ENCODE data around the gene MET. TPM values are rescaled to one million over a fixed set of nuclear protein-coding genes. Genes with fewer than 3 reads are reported as not detected.
"Not testable (repeated sequence)": the region's sequence is repeated elsewhere in the genome, so short reads cannot be mapped to it uniquely, and the experiment has no call there.

Gene MET
- total RNA-seq, 1 donor from 2014 or later: 35.3 TPM

- DNase-seq (ENCODE audit: low read depth): no peak
These were observed 54.9 kb downstream of the MET start for GRCh38 chr7:116726713-116727431.

DNA sequence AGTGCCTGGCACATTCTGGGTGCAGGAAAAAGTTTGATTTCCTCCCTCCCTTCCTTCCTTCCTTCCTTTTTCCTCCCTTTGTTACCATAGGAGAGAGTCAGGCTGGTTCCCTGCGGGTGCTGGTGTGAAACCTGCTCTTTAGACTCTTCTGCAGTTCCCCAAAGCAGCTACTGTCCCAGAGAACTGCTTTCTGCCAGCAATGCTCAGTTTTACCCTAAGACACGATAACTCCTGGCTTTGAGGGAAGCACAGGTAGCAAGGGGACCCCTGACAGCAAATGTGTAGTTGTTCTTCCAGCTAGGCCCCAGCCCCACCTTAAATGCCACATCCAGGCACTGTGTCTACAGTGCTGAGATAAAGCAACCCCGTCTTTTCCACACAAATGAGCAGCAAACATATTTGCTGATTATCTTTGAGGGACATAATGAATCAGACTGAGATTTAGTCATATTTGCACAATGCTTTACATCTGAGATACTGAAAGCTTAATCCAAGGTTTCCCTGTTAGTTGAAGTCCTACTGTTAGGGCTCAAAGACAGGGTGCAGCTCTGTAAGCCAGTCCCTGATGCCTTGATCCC is 55.5 kb downstream of the MET start:
- no peak for DNase-seq (ENCODE audit: low read depth)

GRCh38 chr7:116728413-116728812 is 56.4 kb downstream of the MET start:
- no peak for DNase-seq (ENCODE audit: low read depth)

GRCh38 chr7:116730097-116731022 is 58.4 kb downstream of the MET start:
- DNase-seq (ENCODE audit: low read depth): no peak

- DNase-seq (ENCODE audit: low read depth): no peak
These were observed 59.0 kb downstream of the MET start for GRCh38 chr7:116731023-116731395.

GRCh38 chr7:116731445-116732335 is 59.7 kb downstream of the MET start:
- no peak for DNase-seq (ENCODE audit: low read depth)

GRCh38 chr7:116732788-116733694 is 61.0 kb downstream of the MET start:
- no peak for DNase-seq (ENCODE audit: low read depth)

DNA sequence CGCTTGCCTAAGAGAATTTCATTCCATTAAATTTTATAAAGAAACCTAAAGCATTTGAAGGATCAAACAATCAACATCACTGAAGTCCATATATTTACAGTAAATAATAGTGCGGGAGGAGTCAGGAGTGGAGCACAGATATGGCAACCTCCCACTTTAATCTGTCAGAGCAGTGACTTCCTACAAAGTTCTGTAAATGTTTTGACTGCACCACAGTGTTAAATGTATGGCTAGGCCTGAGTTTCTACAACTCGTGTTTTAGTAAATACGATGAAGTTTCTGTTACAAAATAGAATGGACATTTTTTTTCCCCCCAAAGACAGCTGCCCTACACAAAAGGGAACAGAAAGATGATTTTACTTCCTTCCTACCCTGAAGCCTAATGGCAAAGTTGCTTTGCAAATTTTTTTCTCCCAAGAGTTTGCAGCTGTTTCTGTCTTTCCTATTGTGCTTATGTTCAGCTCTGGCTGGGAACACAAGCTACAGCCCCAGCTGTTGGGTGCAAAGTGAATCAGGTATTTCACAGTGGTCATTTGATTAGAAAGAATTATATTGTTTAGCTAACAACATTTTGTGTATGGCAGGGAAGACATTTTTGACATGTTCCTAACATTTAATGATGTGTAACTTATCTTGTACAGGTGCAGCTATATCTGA is 62.1 kb downstream of the MET start:
- DNase-seq (ENCODE audit: low read depth): peak; percentile 94

DNA sequence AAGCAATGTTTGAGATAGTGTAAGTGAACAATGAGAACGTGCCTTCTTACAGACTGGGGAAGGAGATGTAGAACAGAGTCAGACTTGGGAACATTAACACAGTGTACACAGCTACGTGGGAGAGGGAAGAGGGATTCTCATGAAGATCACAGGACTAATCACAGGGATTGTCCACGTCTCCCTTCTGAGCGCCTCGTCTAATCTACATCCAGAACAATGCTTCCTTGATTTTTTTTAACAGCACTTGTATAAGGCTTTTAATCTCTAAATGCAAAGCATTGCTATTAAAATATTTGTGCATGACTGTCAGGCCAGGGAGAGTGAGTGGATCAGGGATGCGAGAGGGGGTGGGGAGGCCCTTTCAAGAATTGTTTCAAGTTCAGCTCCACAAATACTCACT is 62.7 kb downstream of the MET start:
- no peak for DNase-seq (ENCODE audit: low read depth)

DNA sequence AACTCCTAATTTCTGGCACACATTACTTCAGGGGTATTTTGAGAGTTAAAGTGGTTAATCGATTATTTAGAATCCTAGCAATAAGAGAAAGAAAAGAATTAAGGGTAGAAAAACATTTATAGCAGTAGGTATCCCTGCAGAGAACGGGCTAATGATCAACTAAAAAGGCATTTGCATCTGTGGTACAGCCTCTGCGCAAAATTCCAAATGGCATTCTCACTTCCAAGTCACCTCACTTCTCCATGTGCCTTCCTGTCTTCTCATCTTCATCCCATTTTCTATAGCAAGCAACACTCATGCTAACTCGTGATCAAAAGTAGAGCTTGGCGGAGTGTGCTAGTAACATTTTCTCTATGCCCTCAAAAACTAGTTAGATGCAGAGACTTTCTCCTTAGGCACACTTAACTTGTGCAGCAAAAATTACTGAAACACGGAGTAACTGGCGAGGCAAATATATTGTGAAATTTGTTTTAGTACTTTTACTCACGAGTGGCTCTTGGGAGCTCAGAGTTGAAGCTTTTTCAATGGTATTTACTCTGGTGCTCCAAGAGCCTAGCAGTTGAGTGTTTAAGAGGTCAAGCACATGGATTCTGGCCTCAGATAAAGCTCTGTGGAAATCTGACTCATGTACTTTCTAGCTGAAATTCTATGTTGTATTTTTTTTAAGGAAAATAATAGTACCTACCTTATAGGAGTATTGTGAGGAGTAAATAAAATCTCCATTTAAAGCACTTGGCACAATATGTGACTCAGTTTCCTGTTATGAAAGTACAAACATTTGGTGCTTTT is 65.1 kb downstream of the MET start:
- no peak for DNase-seq (ENCODE audit: low read depth)

DNA sequence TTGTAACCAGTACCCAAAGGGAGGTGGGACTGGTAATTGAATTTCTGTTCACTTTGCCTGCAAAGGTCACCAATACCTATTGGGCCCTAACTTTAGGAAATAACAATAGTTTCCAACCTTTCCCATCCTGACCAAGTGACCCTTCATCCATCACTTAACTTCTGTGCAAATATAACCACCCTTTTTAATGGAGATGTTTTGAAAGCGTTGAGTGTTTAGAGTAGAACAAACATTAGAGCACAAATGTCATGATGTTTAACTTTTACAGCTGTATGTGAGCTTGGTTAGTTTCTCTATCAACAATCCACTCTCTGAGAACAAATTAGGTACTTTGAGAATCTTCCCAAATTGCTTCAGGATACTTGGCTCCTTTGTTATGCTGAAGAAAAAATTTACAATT is 66.4 kb downstream of the MET start:
- no peak for DNase-seq (ENCODE audit: low read depth)

GRCh38 chr7:116739307-116739706 is 67.3 kb downstream of the MET start:
- DNase-seq (ENCODE audit: low read depth): no peak

DNA sequence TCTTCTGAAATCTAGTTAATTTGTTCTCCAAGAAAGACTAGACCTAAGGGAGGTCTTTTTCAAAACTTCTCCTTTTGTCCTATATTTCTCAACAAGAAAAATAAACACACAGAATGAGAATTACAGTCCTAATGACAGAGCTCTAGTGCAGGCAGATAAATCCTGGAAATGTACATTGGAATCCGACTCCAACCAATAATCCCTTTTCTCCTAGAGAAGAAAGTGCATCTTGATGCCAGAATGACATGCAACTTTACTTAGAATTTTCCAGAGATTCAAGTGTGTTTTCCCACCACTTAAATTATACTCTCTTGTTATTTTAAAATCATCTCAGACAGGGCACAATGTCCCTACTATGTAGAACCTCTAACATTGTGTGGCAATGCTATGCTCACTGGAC is 68.2 kb downstream of the MET start:
- DNase-seq (ENCODE audit: low read depth): no peak

- peak; percentile 47 for DNase-seq (ENCODE audit: low read depth)
These were observed 68.9 kb downstream of the MET start for GRCh38 chr7:116740755-116741462.

DNA sequence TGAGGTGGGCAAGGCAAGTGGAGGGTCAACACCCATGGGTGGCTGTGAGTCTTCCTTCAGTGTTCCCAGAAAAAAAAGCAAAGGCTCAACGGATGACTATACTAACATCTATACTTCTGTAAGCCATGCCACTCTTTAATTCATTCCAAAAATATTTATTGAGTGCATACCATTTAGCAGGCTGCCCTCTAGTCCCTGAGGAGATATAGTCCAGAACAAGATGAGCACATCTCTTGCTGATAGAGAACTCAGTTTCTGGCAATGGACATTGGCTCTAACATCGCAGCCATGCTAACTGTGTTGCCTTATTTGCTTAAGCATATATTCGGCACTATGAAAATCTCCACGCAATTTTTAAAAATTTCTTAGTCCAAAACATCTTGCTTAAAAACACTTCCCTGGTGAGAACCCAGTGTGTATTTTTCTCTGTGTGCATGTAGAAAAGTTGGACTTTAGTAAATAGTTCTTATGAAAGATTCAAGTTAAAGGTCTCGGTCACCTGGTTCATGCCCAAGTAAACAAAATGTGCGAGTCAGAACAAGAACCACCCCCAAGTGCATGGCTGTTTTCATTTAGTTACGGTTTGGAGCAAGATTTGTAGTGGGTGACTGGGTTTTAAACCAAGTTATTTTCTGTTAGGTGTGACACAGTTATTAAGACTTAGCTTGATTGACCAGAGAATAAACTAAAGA is 69.8 kb downstream of the MET start:
- DNase-seq (ENCODE audit: low read depth): no peak

DNA sequence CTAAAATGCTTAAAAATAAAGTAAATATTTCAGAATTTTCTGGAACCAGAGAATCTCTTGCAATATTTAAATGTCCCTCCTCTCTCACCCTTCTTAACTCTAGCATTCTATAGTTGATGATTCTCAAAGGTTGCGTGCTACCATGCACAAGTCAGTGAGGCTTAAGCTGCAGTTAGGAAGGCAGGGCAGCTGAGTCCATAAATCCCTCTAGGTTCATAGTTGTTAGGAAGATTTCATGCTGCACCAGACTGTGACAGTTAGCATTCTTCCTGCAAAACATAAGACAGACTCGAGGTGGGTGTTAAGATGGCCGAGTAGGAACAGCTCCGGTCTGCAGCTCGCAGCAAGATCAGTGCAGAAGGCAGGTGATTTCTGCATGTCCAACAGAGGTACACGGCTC is 70.6 kb downstream of the MET start:
- DNase-seq (ENCODE audit: low read depth): no peak

- not testable (repeated sequence) for DNase-seq (ENCODE audit: low read depth)
These were observed 71.8 kb downstream of the MET start for GRCh38 chr7:116743835-116744234.

All from myocyte (in vitro differentiated cells).